Smooth muscle cell (in vitro differentiated cells): ENCODE measurements around the gene PDCD1. TPM values are rescaled to one million over a fixed set of nuclear protein-coding genes. Genes with fewer than 3 reads are reported as not detected.

Source experiments
- DNase-seq: peaks from one replicate; lab custom pipeline; 2025; ENCODE audit not compliant: unreplicated experiment; lab: John Stamatoyannopoulos, UW
- H2AFZ ChIP-seq: fragments of 200-600 bp; sonication (generic); 2 replicates; pipeline ENCODE4 v1.6.0; 2016; ENCODE audit warnings: antibody characterized with exemption, low read depth, mild to moderate bottlenecking
- H3F3A ChIP-seq: fragments of 200-600 bp; sonication (generic); 2 replicates; pipeline ENCODE4 v1.6.0; 2017; ENCODE audit warnings: antibody characterized with exemption, low read depth
- H3K27ac ChIP-seq: fragments of 200-600 bp; sonication (generic); 2 replicates; pipeline ENCODE4 v1.5.1; 2016; ENCODE audit warnings: low read depth, mild to moderate bottlenecking
- H3K27me3 ChIP-seq: fragments of 200-600 bp; sonication (generic); 2 replicates; pipeline ENCODE4 v1.6.1; 2016; ENCODE audit warnings: low read depth, mild to moderate bottlenecking
- H3K36me3 ChIP-seq: fragments of 200-600 bp; sonication (generic); 2 replicates; pipeline ENCODE4 v1.5.1; 2016; ENCODE audit warnings: low read depth
- H3K4me1 ChIP-seq: fragments of 200-600 bp; sonication (generic); 2 replicates; pipeline ENCODE4 v1.5.1; 2016; ENCODE audit warnings: low read depth
- H3K4me2 ChIP-seq: fragments of 200-600 bp; sonication (generic); 2 replicates; pipeline ENCODE4 v1.6.0; 2016; ENCODE audit warnings: mild to moderate bottlenecking
- H3K4me3 ChIP-seq: fragments of 200-600 bp; sonication (generic); 2 replicates; pipeline ENCODE4 v1.5.1; 2016; ENCODE audit warnings: mild to moderate bottlenecking
- H3K79me2 ChIP-seq: fragments of 200-600 bp; sonication (generic); 2 replicates; pipeline ENCODE4 v1.6.0; 2016; ENCODE audit warnings: low read depth, mild to moderate bottlenecking
- H3K9ac ChIP-seq: fragments of 200-600 bp; sonication (generic); 2 replicates; pipeline ENCODE4 v1.6.0; 2016; ENCODE audit warnings: low read depth
- H3K9me3 ChIP-seq: fragments of 200-600 bp; sonication (generic); replicated peaks from 2 replicates; pipeline ENCODE4 v1.5.1; 2016; ENCODE audit warnings: low read depth
- H4K20me1 ChIP-seq: fragments of 200-600 bp; sonication (generic); 2 replicates; pipeline ENCODE4 v1.6.0; 2016; ENCODE audit warnings: low read depth
- CTCF ChIP-seq: fragments of 200-600 bp; sonication (generic); IDR thresholded peaks from 2 replicates; pipeline ENCODE4 v1.5.1; 2017; ENCODE audit warnings: borderline replicate concordance, mild to moderate bottlenecking, antibody characterized with exemption; ENCODE audit not compliant: insufficient read depth, poor library complexity, severe bottlenecking
- WGBS: methylation state at CpG from one replicate; pipeline ENCODE4 v1.1.7; 2016; ENCODE audit warnings: low lambda C conversion rate; 5-methylcytosine and 5-hydroxymethylcytosine counted together
- polyA plus RNA-seq: library from polyadenylated mRNA; unstranded; fragments of >200 nt; fragmentation: Nextera tagmentation; extraction: Ambion mirVana; gene quantifications from 2 replicates; pipeline ENCODE4 v1.2.1, GENCODE V29; 2016
- total RNA-seq: library from RNA; depleted of rRNA; stranded (reverse); fragments of >200 nt; gene quantifications from 2 replicates; pipeline ENCODE4 v1.2.3, GENCODE V29; 2014

Gene PDCD1
- total and polyA plus RNA-seq, 2 experiments from 2014 or later, result not detected

- no peaks in the 10 kb centered on the region for H4K20me1 ChIP-seq
- H3K4me1 ChIP-seq, result no peaks in the 10 kb centered on the region
- no peaks in the 10 kb centered on the region for H3K79me2 ChIP-seq
- DNase-seq, result no peak
- peak overlapping the region; percentile 2 for H2AFZ ChIP-seq
- H3K4me2 ChIP-seq, result peak overlapping the region; percentile 19
- TF ChIP-seq CTCF, result no peak
- no peak overlapping the region for H3K9ac ChIP-seq
- no peak overlapping the region for H3K4me3 ChIP-seq
- no peaks in the 10 kb centered on the region for H3K9me3 ChIP-seq
- no peaks in the 10 kb centered on the region for H3K27me3 ChIP-seq
- no peaks in the 10 kb centered on the region for H3K36me3 ChIP-seq
- no peaks in the 10 kb centered on the region for H3F3A ChIP-seq
- 71% methylated on average over 28 of the region's 30 CpGs for WGBS
- no peak overlapping the region for H3K27ac ChIP-seq
These were observed 916 bp upstream of the PDCD1 start for GRCh38 chr2:241859436-241860183.

- Histone ChIP-seq H4K20me1 (no peaks in the 10 kb centered on the region), H3K4me1 (no peaks in the 10 kb centered on the region), H3K9me3 (no peaks in the 10 kb centered on the region), H3K36me3 (no peaks in the 10 kb centered on the region), H3K4me2 (no peak overlapping the region), H3K79me2 (no peaks in the 10 kb centered on the region), H3K9ac (no peak overlapping the region), H2AFZ (no peak overlapping the region), H3F3A (no peaks in the 10 kb centered on the region), H3K27me3 (no peaks in the 10 kb centered on the region), H3K4me3 (no peak overlapping the region), H3K27ac (no peak overlapping the region)
- WGBS, result 80% methylated on average over 4 of the region's 9 CpGs
- no peak for DNase-seq
- TF ChIP-seq CTCF, result no peak
These were observed 332 bp upstream of the PDCD1 start for GRCh38 chr2:241859017-241859435.

- no peak overlapping the region for H3K27ac ChIP-seq
- no peaks in the 10 kb centered on the region for H3K36me3 ChIP-seq
- H3K4me3 ChIP-seq, result no peak overlapping the region
- no peaks in the 10 kb centered on the region for H3K9me3 ChIP-seq
- H2AFZ ChIP-seq, result no peak overlapping the region
- no peak overlapping the region for H3K4me2 ChIP-seq
- no peaks in the 10 kb centered on the region for H3K27me3 ChIP-seq
- no peak for TF ChIP-seq CTCF
- H4K20me1 ChIP-seq, result no peaks in the 10 kb centered on the region
- WGBS, result 94% methylated on average over 18 of the region's 18 CpGs
- no peak overlapping the region for H3K9ac ChIP-seq
- H3F3A ChIP-seq, result no peaks in the 10 kb centered on the region
- DNase-seq, result no peak
- H3K4me1 ChIP-seq, result no peaks in the 10 kb centered on the region
- no peaks in the 10 kb centered on the region for H3K79me2 ChIP-seq
These were observed 1.0 kb downstream of the PDCD1 start for GRCh38 chr2:241857572-241858121.
